Gastrocnemius medialis (tissue), 4 donors: ENCODE results near the gene SRSF1. TPM values are rescaled to one million over a fixed set of nuclear protein-coding genes. Genes with fewer than 3 reads are reported as not detected.
A peak's percentile ranks its signal among the peaks of the same experiment; 100 is the strongest.

Experiments
- ATAC-seq, 2 donors: fragments of 150-250 bp; one replicate each; pipeline ENCODE4 v1.9.1; 2016
- DNase-seq, 2 donors: peaks; one replicate each; pipeline ENCODE4 v3.0.0-alpha.2; 2019
- H3K27ac ChIP-seq, 4 donors: fragments of 200-600 bp; sonication (generic); 1 replicate in 1 of 4; 2 replicates in 3 of 4; pipeline ENCODE4 v1.5.1; 2016 to 2018; ENCODE audit warnings: mild to moderate bottlenecking in 2 of 4, moderate library complexity in 1 of 4
- H3K27me3 ChIP-seq, 3 donors: fragments of 200-600 bp; sonication (generic) in 2 of 3; 1 replicate in 1 of 3; 2 replicates in 2 of 3; pipeline versions ENCODE4 v1.5.1 to v1.6.0; 2016 to 2019; ENCODE audit warnings: mild to moderate bottlenecking in 1 of 3, moderate library complexity in 1 of 3
- H3K36me3 ChIP-seq, 2 donors: fragments of 200-600 bp; sonication (generic) in 1 of 2; one replicate each; pipeline ENCODE4 v1.5.1; 2017 to 2018
- H3K4me1 ChIP-seq, 2 donors: fragments of 200-600 bp; sonication (generic) in 1 of 2; one replicate each; pipeline ENCODE4 v1.5.1; 2016 to 2017; ENCODE audit warnings: mild to moderate bottlenecking in 2 of 2
- H3K4me3 ChIP-seq, 4 donors: fragments of 200-600 bp; sonication (generic) in 3 of 4; 1 replicate in 1 of 4; 2 replicates in 3 of 4; pipeline ENCODE4 v1.5.1; 2016 to 2019; ENCODE audit warnings: mild to moderate bottlenecking in 2 of 4
- H3K9me3 ChIP-seq, 3 donors: fragments of 200-600 bp; sonication (generic) in 2 of 3; 1 replicate in 1 of 3; 2 replicates in 2 of 3; pipeline ENCODE4 v1.5.1; 2016 to 2019
- CTCF ChIP-seq, 5 experiments: fragments of 450-650 bp in 3 of 5; fragments of 200-600 bp in 2 of 5; sonication (generic) in 2 of 5; IDR thresholded peaks in 4 of 5; conservative IDR thresholded peaks in 1 of 5; 1 replicate in 4 of 5; 2 replicates in 1 of 5; pipeline ENCODE4 v1.5.1; 2016 to 2019; ENCODE audit warnings: antibody characterized with exemption in 5 of 5, mild to moderate bottlenecking in 3 of 5, moderate library complexity in 3 of 5
- POLR2A ChIP-seq, 2 donors: fragments of 450-650 bp; IDR thresholded peaks; one replicate each; pipeline ENCODE4 v1.6.1; 2017; ENCODE audit warnings: antibody characterized with exemption in 2 of 2, mild to moderate bottlenecking in 2 of 2, moderate library complexity in 2 of 2
- in situ Hi-C, 4 donors: fragments of 200-750 bp; cut with MboI; loops; one replicate each; pipeline versions ENCODE4 v1.15.0 to v1.8.0; 2017; ENCODE audit warnings: low sequenced_read_pairs in 4 of 4
- intact Hi-C: fragments of 100-400 bp; cut with DNase I; formaldehyde crosslinking; loops from one replicate; pipeline ENCODE4 v1.15.1; 2023; ENCODE audit warnings: low total_unique reads
- total RNA-seq, 4 donors: library from RNA; depleted of rRNA; stranded (reverse); fragments of >200 nt; gene quantifications; one replicate each; pipeline versions ENCODE4 v1.1.0 to v1.2.3, GENCODE V29; 2016

The SRSF1 gene
- total RNA-seq, 4 donors from 2014 or later: 69.4 to 85.4 (median 82.2) TPM

DNA sequence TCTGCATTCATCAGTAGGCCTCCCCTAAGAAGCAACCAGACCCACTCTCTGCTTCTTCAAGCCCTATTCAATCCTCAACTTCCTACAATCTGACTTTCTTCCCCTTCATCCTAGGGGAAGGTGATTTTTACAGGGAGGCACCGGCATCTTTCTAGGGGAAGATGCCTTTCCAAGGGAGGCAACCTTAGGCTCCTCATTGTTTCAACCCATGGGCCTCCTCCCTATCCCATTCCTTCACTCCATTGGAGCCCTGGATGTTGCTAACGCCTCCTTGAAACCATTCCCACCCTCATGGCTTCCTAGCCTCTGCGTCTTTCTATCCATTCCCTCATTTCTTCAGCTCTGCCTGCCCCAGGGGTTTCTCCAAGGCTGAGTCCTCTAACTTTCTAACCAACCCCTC is 49.2 kb downstream of the SRSF1 start:
- Histone ChIP-seq H3K36me3 (no peaks in the 10 kb centered on the region), H3K9me3 (no peaks in the 10 kb centered on the region), H3K4me1 (peaks cover 30 to 34% of the 10 kb centered on the region in 2 donors), H3K27me3 (no peaks in the 10 kb centered on the region), H3K27ac (no peak overlapping the region), H3K4me3 (no peak overlapping the region)
- TF ChIP-seq CTCF (IDR thresholded peaks at IDR 0.05 in 4 of 5, conservative IDR thresholded peaks at IDR 0.05 in 1 of 5) (no peak), POLR2A (IDR thresholded peaks at IDR 0.05) (no peak)
- ATAC-seq (no peak), DNase-seq (no peak)
- intact Hi-C loops (no loop called here), in situ Hi-C loops (no loop called here)

DNA sequence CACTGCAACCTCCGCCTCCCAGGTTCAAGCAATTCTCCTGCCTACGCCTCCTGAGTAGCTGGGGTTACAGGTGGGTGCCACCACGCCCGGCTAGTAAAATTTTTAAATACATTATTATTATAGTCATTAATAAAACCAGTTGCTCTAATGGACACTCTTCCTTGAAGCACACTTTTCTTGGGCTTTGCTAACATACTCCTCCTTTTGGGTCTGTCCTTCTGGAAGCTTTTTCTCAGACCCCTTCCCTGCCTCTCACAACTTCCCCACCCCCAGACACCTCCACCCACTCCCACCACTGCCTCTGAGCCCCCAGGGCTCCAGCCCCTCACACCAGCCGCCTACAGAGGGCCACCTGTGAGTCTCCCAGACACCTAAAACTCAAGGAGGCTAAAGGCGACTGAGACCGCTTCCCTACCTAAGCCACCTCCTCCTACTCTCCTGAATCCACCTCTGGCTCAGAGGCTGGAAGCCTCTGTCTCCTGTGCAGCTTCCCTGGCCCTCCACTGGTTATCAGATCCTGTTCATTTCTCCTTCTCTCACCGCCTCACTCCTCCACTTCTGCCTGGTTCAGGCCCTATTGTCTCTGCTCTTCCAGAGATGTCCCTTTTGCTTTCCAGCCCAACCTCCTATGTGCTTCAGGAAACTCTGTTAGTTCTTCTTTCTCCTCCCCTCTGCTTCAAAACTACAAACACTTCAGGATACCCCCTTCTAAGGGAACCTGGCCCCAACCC is 49.8 kb downstream of the SRSF1 start:
- Histone ChIP-seq H3K4me3 (no peak overlapping the region), H3K4me1 (peaks cover 36 to 40% of the 10 kb centered on the region in 2 donors), H3K27ac (peak overlapping the region in 3 of 4 donors; percentile 25 to 83 (median 29)), H3K27me3 (no peaks in the 10 kb centered on the region), H3K9me3 (no peaks in the 10 kb centered on the region), H3K36me3 (no peaks in the 10 kb centered on the region)
- intact Hi-C loops (no loop called here), in situ Hi-C loops (no loop called here)
- TF ChIP-seq POLR2A (IDR thresholded peaks at IDR 0.05): no peak
- TF ChIP-seq CTCF (IDR thresholded peaks at IDR 0.05 in 4 of 5, conservative IDR thresholded peaks at IDR 0.05 in 1 of 5): no peak
- no peak for DNase-seq
- no peak for ATAC-seq

GRCh38 chr17:57956291-57957119 is 50.5 kb downstream of the SRSF1 start:
- peaks cover 42 to 48% of the 10 kb centered on the region in 2 donors for H3K4me1 ChIP-seq
- TF ChIP-seq CTCF (IDR thresholded peaks at IDR 0.05 in 4 of 5, conservative IDR thresholded peaks at IDR 0.05 in 1 of 5) (no peak), POLR2A (IDR thresholded peaks at IDR 0.05) (no peak)
- in situ Hi-C loops (no loop called here), intact Hi-C loops (no loop called here)
- H3K27me3 ChIP-seq: no peaks in the 10 kb centered on the region
- H3K36me3 ChIP-seq: no peaks in the 10 kb centered on the region
- H3K27ac ChIP-seq: peak overlapping the region; percentile 82 to 90 (median 86)
- no peak overlapping the region for H3K4me3 ChIP-seq
- DNase-seq (no peak), ATAC-seq (no peak)
- no peaks in the 10 kb centered on the region for H3K9me3 ChIP-seq

- TF ChIP-seq CTCF (IDR thresholded peaks at IDR 0.05 in 4 of 5, conservative IDR thresholded peaks at IDR 0.05 in 1 of 5) (peak in 4 of 5 experiments; percentile 34 to 64 (median 38)), POLR2A (IDR thresholded peaks at IDR 0.05) (peak in 1 of 2 donors; percentile 50)
- DNase-seq (peak; percentile 72 to 79), ATAC-seq (peak; percentile 69 to 76)
- no peaks in the 10 kb centered on the region for H3K36me3 ChIP-seq
- H3K4me1 ChIP-seq: peaks cover 54 to 58% of the 10 kb centered on the region in 2 donors
- H3K9me3 ChIP-seq: no peaks in the 10 kb centered on the region
- no peaks in the 10 kb centered on the region for H3K27me3 ChIP-seq
- peak within 1 kb of the TSS; percentile 82 to 99 (median 98) for H3K27ac ChIP-seq
- intact Hi-C loops: loop anchor here (2.0 kb wide), 1 partner anchor 31 kb away; no protein-coding TSS in a partner anchor
- in situ Hi-C loops: no loop called here
- peak within 1 kb of the TSS; percentile 64 to 88 (median 78) for H3K4me3 ChIP-seq
Measured at GRCh38 chr17:57955183-57955931, 51.7 kb downstream of the SRSF1 start, which contains the start of gene CUEDC1. CUEDC1 (minus strand) TSS chr17:57955412; CDS start chr17:57885564, 69,848 bp downstream.
